Stimulated activated CD8-positive, alpha-beta memory T cell treated with anti-CD3 and anti-CD28 coated beads, Interleukin-4, amount 100 ng/mL, for 24 hours (primary cell): ENCODE results near the gene PAX5.
A peak's percentile ranks its signal among the peaks of the same experiment; 100 is the strongest.

Experiments used
- DNase-seq: peaks from one replicate; pipeline ENCODE4 v3.0.0-alpha.2; 2020; ENCODE audit warnings: low read depth

Gene PAX5

GRCh38 chr9:37025071-37025822 is 8.8 kb downstream of the PAX5 start:
- no peak for DNase-seq

GRCh38 chr9:37017546-37017945 is 16.5 kb downstream of the PAX5 start:
- DNase-seq: no peak

- no peak for DNase-seq
Measured at GRCh38 chr9:37011530-37011929, 22.5 kb downstream of the PAX5 start.

GRCh38 chr9:37010976-37011375 is 23.1 kb downstream of the PAX5 start:
- no peak for DNase-seq

- DNase-seq: no peak
Measured at GRCh38 chr9:37010180-37010579, 23.9 kb downstream of the PAX5 start.

- no peak for DNase-seq
Measured at GRCh38 chr9:37007295-37007694, 26.8 kb downstream of the PAX5 start.

- DNase-seq: no peak
Measured at GRCh38 chr9:37005517-37006140, 28.4 kb downstream of the PAX5 start.

- DNase-seq: no peak
Measured at GRCh38 chr9:37004424-37004935, 29.6 kb downstream of the PAX5 start.

GRCh38 chr9:37002413-37003217 is 31.5 kb downstream of the PAX5 start:
- no peak for DNase-seq

GRCh38 chr9:37002036-37002412 is 32.0 kb downstream of the PAX5 start:
- no peak for DNase-seq

GRCh38 chr9:37001459-37001858 is 32.6 kb downstream of the PAX5 start:
- no peak for DNase-seq

- no peak for DNase-seq
Measured at GRCh38 chr9:36999728-37000333, 34.2 kb downstream of the PAX5 start.

GRCh38 chr9:36997414-36997813 is 36.7 kb downstream of the PAX5 start:
- DNase-seq: no peak

- no peak for DNase-seq
Measured at GRCh38 chr9:36996706-36997086, 37.4 kb downstream of the PAX5 start.

GRCh38 chr9:36995927-36996705 is 38.0 kb downstream of the PAX5 start:
- DNase-seq: peak; percentile 40

- no peak for DNase-seq
Measured at GRCh38 chr9:36993933-36994764, 39.9 kb downstream of the PAX5 start.

GRCh38 chr9:36992501-36993316 is 41.4 kb downstream of the PAX5 start:
- no peak for DNase-seq

GRCh38 chr9:36991516-36992134 is 42.4 kb downstream of the PAX5 start:
- DNase-seq: peak; percentile 16

GRCh38 chr9:36988848-36989247 is 45.2 kb downstream of the PAX5 start:
- DNase-seq: no peak
